ENCODE data around the gene OR7G1. TPM values are rescaled to one million over a fixed set of nuclear protein-coding genes. Genes with fewer than 3 reads are reported as not detected.
A peak's percentile ranks its signal among the peaks of the same experiment; 100 is the strongest.
"Not testable (repeated sequence)": the region's sequence is repeated elsewhere in the genome, so short reads cannot be mapped to it uniquely, and the experiment has no call there.

Gene OR7G1
- total and polyA plus RNA-seq, 3 experiments from 2014 or later, result not detected

DNA sequence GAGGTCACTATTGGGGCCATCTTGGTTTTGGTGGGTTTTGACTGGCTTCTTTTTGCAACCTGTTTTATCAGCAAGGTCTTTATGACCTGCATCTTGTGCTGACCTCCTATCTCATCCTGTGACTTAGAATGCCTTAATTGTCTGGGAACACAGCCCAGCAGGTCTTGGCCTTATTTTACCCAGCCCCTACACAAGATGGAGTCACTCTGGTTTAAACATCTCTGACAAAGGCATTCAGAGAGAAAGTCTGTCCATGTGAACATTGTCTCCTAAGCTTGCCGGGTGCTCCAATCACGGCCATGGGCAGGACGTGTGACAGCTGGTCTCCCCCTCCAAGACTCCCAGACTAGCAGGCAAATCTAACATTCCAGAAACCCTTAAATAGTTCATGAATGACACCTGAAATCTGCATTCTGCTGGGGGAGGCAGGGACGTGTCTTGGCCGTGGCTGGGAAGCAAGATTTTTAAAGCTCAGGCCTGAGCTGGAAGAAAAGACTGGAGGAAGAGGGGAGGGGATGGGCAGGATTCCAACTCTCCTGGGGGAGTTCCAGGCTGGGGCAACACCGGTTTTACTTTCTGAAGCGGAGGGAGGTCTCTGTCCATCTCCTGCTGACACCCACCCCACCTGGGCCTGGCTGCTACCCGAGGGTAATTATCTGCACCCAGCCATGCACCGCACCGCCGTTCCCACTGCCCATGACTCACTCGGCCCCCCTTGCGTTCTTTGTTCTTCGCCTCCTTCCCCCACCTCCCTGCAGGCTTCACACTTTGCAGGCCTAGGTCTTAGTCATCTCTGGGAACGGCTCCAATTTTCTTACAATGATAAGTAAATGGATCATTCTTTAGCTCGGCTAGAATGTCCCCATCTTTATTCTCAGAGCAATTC lies 40.3 kb downstream of the OR7G1 start:
- CTCF ChIA-PET, result no interaction called here
- no peaks in the 10 kb centered on the region for H3K36me3 ChIP-seq (ENCODE audit: insufficient read depth, low read length)
- H3K4me1 ChIP-seq (ENCODE audit: insufficient read depth, low read length), result no peaks in the 10 kb centered on the region
- peak overlapping the region in 2 of 8 donors; percentile 74 to 82 for H3K27ac Mint-ChIP-seq
- H3K4me3 ChIP-seq (ENCODE audit: low read length), result no peak overlapping the region
- DNase-seq, result no peak
- H3K27me3 Mint-ChIP-seq, result peaks cover 0 to 1% of the 10 kb centered on the region in 2 donors
- no peak overlapping the region for H3K4me3 Mint-ChIP-seq
- H3K9me3 ChIP-seq (ENCODE audit: low read length), result no peaks in the 10 kb centered on the region
- POLR2A ChIA-PET, result no interaction called here
- no peaks in the 10 kb centered on the region for H3K27me3 ChIP-seq (ENCODE audit: insufficient read depth, low read length, poor library complexity, severe bottlenecking)
- no peaks in the 10 kb centered on the region for H3K36me3 Mint-ChIP-seq
- H3K27ac ChIP-seq (ENCODE audit: low read depth, low read length), result no peak overlapping the region
- no peaks in the 10 kb centered on the region for H3K9me3 Mint-ChIP-seq
- peaks cover 0 to 1% (median 0%) of the 10 kb centered on the region in 3 donors for H3K4me1 Mint-ChIP-seq

GRCh38 chr19:9073806-9074205 lies 41.8 kb downstream of the OR7G1 start:
- Mint-ChIP-seq H3K4me3 (no peak overlapping the region), H3K27ac (no peak overlapping the region), H3K4me1 (no peaks in the 10 kb centered on the region), H3K36me3 (no peaks in the 10 kb centered on the region), H3K27me3 (peaks cover 0 to 1% of the 10 kb centered on the region in 2 donors), H3K9me3 (no peaks in the 10 kb centered on the region)
- ChIA-PET POLR2A (no interaction called here), CTCF (no interaction called here)
- no peaks in the 10 kb centered on the region for H3K9me3 ChIP-seq (ENCODE audit: low read length)
- no peaks in the 10 kb centered on the region for H3K36me3 ChIP-seq (ENCODE audit: insufficient read depth, low read length)
- no peaks in the 10 kb centered on the region for H3K27me3 ChIP-seq (ENCODE audit: insufficient read depth, low read length, poor library complexity, severe bottlenecking)
- no peak overlapping the region for H3K27ac ChIP-seq (ENCODE audit: low read depth, low read length)
- DNase-seq, result no peak
- no peak overlapping the region for H3K4me3 ChIP-seq (ENCODE audit: low read length)
- no peaks in the 10 kb centered on the region for H3K4me1 ChIP-seq (ENCODE audit: insufficient read depth, low read length)

- H3K27me3 ChIP-seq (ENCODE audit: insufficient read depth, low read length, poor library complexity, severe bottlenecking); H3K4me1 Mint-ChIP-seq; H3K27ac ChIP-seq (ENCODE audit: low read depth, low read length); H3K36me3 ChIP-seq (ENCODE audit: insufficient read depth, low read length); H3K4me1 ChIP-seq (ENCODE audit: insufficient read depth, low read length); POLR2A ChIA-PET; H3K9me3 ChIP-seq (ENCODE audit: low read length); H3K27ac Mint-ChIP-seq; CTCF ChIA-PET; H3K4me3 ChIP-seq (ENCODE audit: low read length); H3K4me3 Mint-ChIP-seq; H3K36me3 Mint-ChIP-seq; DNase-seq; H3K27me3 Mint-ChIP-seq; H3K9me3 Mint-ChIP-seq: not testable (repeated sequence)
Measured at GRCh38 chr19:9071720-9072119, 43.8 kb downstream of the OR7G1 start.

- Histone ChIP-seq H3K9me3 (ENCODE audit: low read length) (no peaks in the 10 kb centered on the region), H3K27me3 (ENCODE audit: insufficient read depth, low read length, poor library complexity, severe bottlenecking) (no peaks in the 10 kb centered on the region), H3K4me1 (ENCODE audit: insufficient read depth, low read length) (no peaks in the 10 kb centered on the region), H3K36me3 (ENCODE audit: insufficient read depth, low read length) (no peaks in the 10 kb centered on the region), H3K4me3 (ENCODE audit: low read length) (no peak overlapping the region), H3K27ac (ENCODE audit: low read depth, low read length) (no peak overlapping the region)
- H3K4me3 Mint-ChIP-seq, result no peak overlapping the region
- ChIA-PET CTCF (no interaction called here), POLR2A (no interaction called here)
- H3K27me3 Mint-ChIP-seq, result peaks cover 0 to 6% of the 10 kb centered on the region in 2 donors
- H3K4me1 Mint-ChIP-seq, result no peaks in the 10 kb centered on the region
- DNase-seq, result no peak
- H3K9me3 Mint-ChIP-seq, result no peaks in the 10 kb centered on the region
- H3K27ac Mint-ChIP-seq, result no peak overlapping the region
- no peaks in the 10 kb centered on the region for H3K36me3 Mint-ChIP-seq
Measured at GRCh38 chr19:9070066-9070465, 45.5 kb downstream of the OR7G1 start.

DNA sequence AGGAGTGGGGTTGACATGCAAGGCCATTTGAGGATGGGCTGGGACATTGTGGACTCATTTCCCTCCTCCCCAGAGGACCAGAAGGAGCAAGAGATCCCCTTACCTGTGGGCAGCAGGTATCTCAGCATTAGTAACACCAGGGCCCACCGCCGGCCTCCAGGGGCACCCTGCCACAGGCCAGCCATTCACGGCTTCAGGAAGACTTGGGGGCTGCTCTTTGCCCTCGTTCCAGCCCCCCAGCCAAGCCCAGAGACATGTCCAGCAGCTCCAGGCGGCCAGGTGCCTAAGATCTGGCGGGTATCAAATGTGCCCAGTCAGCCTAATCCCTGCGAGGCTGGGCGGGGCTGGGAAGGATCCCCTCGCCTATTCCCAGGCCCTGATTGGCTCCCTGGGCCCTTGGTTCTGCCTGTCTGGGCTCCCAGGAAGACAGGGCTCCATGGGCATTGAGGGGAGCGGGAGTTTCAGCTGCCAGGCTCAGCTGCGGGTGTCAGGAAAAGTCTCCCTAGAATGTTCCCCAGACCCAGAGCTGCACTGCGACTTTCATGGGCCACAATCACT lies 50.0 kb downstream of the OR7G1 start:
- H3K4me3 ChIP-seq (ENCODE audit: low read length), result no peak overlapping the region
- H3K4me1 ChIP-seq (ENCODE audit: insufficient read depth, low read length), result no peaks in the 10 kb centered on the region
- no peaks in the 10 kb centered on the region for H3K27me3 ChIP-seq (ENCODE audit: insufficient read depth, low read length, poor library complexity, severe bottlenecking)
- no peaks in the 10 kb centered on the region for H3K36me3 ChIP-seq (ENCODE audit: insufficient read depth, low read length)
- ChIA-PET CTCF (no interaction called here), POLR2A (no interaction called here)
- H3K9me3 ChIP-seq (ENCODE audit: low read length), result no peaks in the 10 kb centered on the region
- Mint-ChIP-seq H3K9me3 (no peaks in the 10 kb centered on the region), H3K27me3 (peaks cover 0 to 13% of the 10 kb centered on the region in 2 donors), H3K4me3 (no peak overlapping the region), H3K4me1 (no peaks in the 10 kb centered on the region), H3K36me3 (no peaks in the 10 kb centered on the region), H3K27ac (no peak overlapping the region)
- no peak for DNase-seq
- no peak overlapping the region for H3K27ac ChIP-seq (ENCODE audit: low read depth, low read length)

Other genes starting within 250 kb of the OR7G1 start
- gene MUC16, start 105.4 kb downstream of the OR7G1 start, total RNA-seq, result under 1 TPM; under 0.01 to 0.02 TPM
- 0.02 TPM for gene MUC16, start 105.4 kb downstream of the OR7G1 start, polyA plus RNA-seq
- gene OR1M1, start 28.7 kb downstream of the OR7G1 start, total RNA-seq, result not detected
- not detected for gene OR1M1, start 28.7 kb downstream of the OR7G1 start, polyA plus RNA-seq
- not detected for gene OR7G2, start 8.3 kb downstream of the OR7G1 start, total RNA-seq
- not detected for gene OR7G2, start 8.3 kb downstream of the OR7G1 start, polyA plus RNA-seq
- not detected for gene OR7G3, start 11.2 kb upstream of the OR7G1 start, total RNA-seq
- not detected for gene OR7G3, start 11.2 kb upstream of the OR7G1 start, polyA plus RNA-seq
- gene ZNF317, start 24.6 kb upstream of the OR7G1 start, total RNA-seq, result 10 to 100 TPM; 54.1 to 59.7 TPM
- gene ZNF317, start 24.6 kb upstream of the OR7G1 start, polyA plus RNA-seq, result 50.7 TPM
- not detected for gene OR7D2, start 63.2 kb upstream of the OR7G1 start, total RNA-seq
- not detected for gene OR7D2, start 63.2 kb upstream of the OR7G1 start, polyA plus RNA-seq
- gene OR7D4, start 103.8 kb upstream of the OR7G1 start, total RNA-seq, result not detected
- gene OR7D4, start 103.8 kb upstream of the OR7G1 start, polyA plus RNA-seq, result not detected
- not detected for gene OR7E24, start 135.2 kb upstream of the OR7G1 start, total RNA-seq
- gene OR7E24, start 135.2 kb upstream of the OR7G1 start, polyA plus RNA-seq, result not detected
- 1 to 10 TPM; 5.5 to 5.9 TPM for gene ZNF699, start 194.1 kb upstream of the OR7G1 start, total RNA-seq
- 11.3 TPM for gene ZNF699, start 194.1 kb upstream of the OR7G1 start, polyA plus RNA-seq
- gene ZNF559, start 208.4 kb upstream of the OR7G1 start, total RNA-seq, result 10 to 100 TPM; 14.2 to 17.3 TPM
- gene ZNF559, start 208.4 kb upstream of the OR7G1 start, polyA plus RNA-seq, result 36.2 TPM
- under 1 TPM; 0.13 to 0.72 TPM for gene ZNF177, start 247.2 kb upstream of the OR7G1 start, total RNA-seq
- gene ZNF177, start 247.2 kb upstream of the OR7G1 start, polyA plus RNA-seq, result 0.63 TPM